SK-N-SH (cell line): ENCODE results near the gene CASZ1. TPM values are rescaled to one million over a fixed set of nuclear protein-coding genes. Genes with fewer than 3 reads are reported as not detected.

Source experiments
- CTCF ChIA-PET: fragments of 300-600, 350-600 bp; formaldehyde crosslinking; extraction: SDS; loops from one replicate; lab custom pipeline; 2021; lab: Yijun Ruan, JAX
- POLR2A ChIA-PET: fragments of 350-600 bp; sonication (Branson Sonifier 250); formaldehyde crosslinking; extraction: SDS; loops from one replicate; lab custom pipeline; 2020; ENCODE audit warnings: antibody characterized with exemption, inconsistent platforms; lab: Yijun Ruan, JAX
- DNase-seq: peaks from one replicate; pipeline ENCODE4 v3.0.0; 2012
- H2AFZ ChIP-seq: fragments of 200-600 bp; sonication (generic); 2 replicates; pipeline ENCODE4 v1.8.1; 2016; ENCODE audit warnings: antibody characterized with exemption, mild to moderate bottlenecking, low read depth
- H3F3A ChIP-seq: fragments of 200-600 bp; sonication (generic); replicated peaks from 2 replicates; pipeline ENCODE3; 2016; ENCODE audit warnings: antibody characterized with exemption, mild to moderate bottlenecking; ENCODE audit not compliant: insufficient read depth
- H3K27ac ChIP-seq, 2 experiments: fragments of 200-500 bp in 1 of 2; fragments of 200-600 bp in 1 of 2; sonication (Bioruptor generic) in 1 of 2; sonication (generic), shearing (Covaris generic) in 1 of 2; 2 replicates each; pipeline versions ENCODE4 v1.5.1 to v1.6.1; 2014 to 2016; ENCODE audit warnings: low read depth in 2 of 2, inconsistent platforms in 1 of 2, low read length in 1 of 2, mild to moderate bottlenecking in 1 of 2, mixed read lengths in 1 of 2
- H3K27me3 ChIP-seq: fragments of 200-600 bp; sonication (generic), shearing (Covaris generic); 2 replicates; pipeline ENCODE4 v1.6.1; 2016; ENCODE audit warnings: mixed run types; ENCODE audit not compliant: insufficient read depth
- H3K36me3 ChIP-seq, 2 experiments: fragments of 200-500 bp in 1 of 2; fragments of 200-600 bp in 1 of 2; sonication (Bioruptor generic) in 1 of 2; sonication (generic) in 1 of 2; replicated peaks in 1 of 2; 2 replicates each; pipeline versions ENCODE3 to v1.5.1; 2014 to 2016; ENCODE audit warnings: low read length in 1 of 2, mild to moderate bottlenecking in 1 of 2; ENCODE audit not compliant: insufficient read depth in 2 of 2, control insufficient read depth in 1 of 2
- H3K4me1 ChIP-seq, 2 experiments: fragments of 200-500 bp in 1 of 2; fragments of 200-600 bp in 1 of 2; sonication (Bioruptor generic) in 1 of 2; sonication (generic), shearing (Covaris generic) in 1 of 2; 2 replicates each; pipeline versions ENCODE4 v1.5.1 to v1.6.1; 2014 to 2016; ENCODE audit warnings: low read depth in 1 of 2, low read length in 1 of 2, mixed run types in 1 of 2; ENCODE audit not compliant: insufficient read depth in 2 of 2, control insufficient read depth in 1 of 2
- H3K4me2 ChIP-seq: fragments of 200-600 bp; sonication (generic), shearing (Covaris generic); 2 replicates; pipeline ENCODE4 v1.6.1; 2017; ENCODE audit warnings: mixed run types
- H3K4me3 ChIP-seq, 2 experiments: fragments of 200-500 bp in 1 of 2; fragments of 200-600 bp in 1 of 2; sonication (Bioruptor generic) in 1 of 2; sonication (generic), shearing (Covaris generic) in 1 of 2; 2 replicates each; pipeline versions ENCODE4 v1.5.1 to v1.8.1; 2014 to 2016; ENCODE audit warnings: low read depth in 2 of 2, inconsistent platforms in 1 of 2, low read length in 1 of 2, mild to moderate bottlenecking in 1 of 2, mixed read lengths in 1 of 2, moderate library complexity in 1 of 2
- H3K79me2 ChIP-seq: fragments of 200-600 bp; sonication (generic); 2 replicates; pipeline ENCODE4 v1.8.1; 2017; ENCODE audit warnings: mild to moderate bottlenecking; ENCODE audit not compliant: insufficient read depth
- H3K9ac ChIP-seq: fragments of 200-600 bp; sonication (generic); 2 replicates; pipeline ENCODE4 v1.6.1; 2017; ENCODE audit warnings: mixed run types
- H3K9me2 ChIP-seq: fragments of 200-600 bp; sonication (generic); 2 replicates; pipeline ENCODE4 v1.6.1; 2017; ENCODE audit warnings: mixed run types
- H3K9me3 ChIP-seq: fragments of 200-600 bp; sonication (generic); 2 replicates; pipeline ENCODE4 v1.6.1; 2017; ENCODE audit warnings: mixed run types, mild to moderate bottlenecking, moderate library complexity
- H4K20me1 ChIP-seq: fragments of 200-600 bp; sonication (generic); 2 replicates; pipeline ENCODE4 v1.6.1; 2017; ENCODE audit warnings: mild to moderate bottlenecking, mixed run types; ENCODE audit not compliant: insufficient read depth
- CHD2 ChIP-seq: fragments of 150-350 bp; IDR thresholded peaks from 2 replicates; pipeline ENCODE4 v1.6.1; 2018; ENCODE audit warnings: low read length; ENCODE audit not compliant: partially characterized antibody
- FOSL2 ChIP-seq: IDR thresholded peaks from 2 replicates; pipeline ENCODE4 v1.4.0; 2012; ENCODE audit warnings: low read depth, mild to moderate bottlenecking, moderate library complexity, borderline replicate concordance
- GABPA ChIP-seq: IDR thresholded peaks from 2 replicates; pipeline ENCODE4 v1.4.0; 2012; ENCODE audit warnings: low read depth, mild to moderate bottlenecking
- MXI1 ChIP-seq: IDR thresholded peaks from 2 replicates; pipeline ENCODE4 v1.6.1; 2012; ENCODE audit warnings: mild to moderate bottlenecking, low read depth, low read length, improper control_type of control experiment
- NFIC ChIP-seq: IDR thresholded peaks from 2 replicates; pipeline ENCODE4 v1.4.0; 2012; ENCODE audit warnings: borderline replicate concordance
- RAD21 ChIP-seq: IDR thresholded peaks from 2 replicates; pipeline ENCODE4 v1.6.1; 2012; ENCODE audit warnings: mild to moderate bottlenecking, low read length
- SIN3A ChIP-seq: IDR thresholded peaks from 2 replicates; pipeline ENCODE4 v1.6.1; 2012; ENCODE audit warnings: low read depth, mild to moderate bottlenecking, low read length, moderate library complexity, borderline replicate concordance
- TAF1 ChIP-seq: IDR thresholded peaks from 2 replicates; pipeline ENCODE4 v1.6.1; 2012; ENCODE audit warnings: low read depth, mild to moderate bottlenecking, low read length, moderate library complexity, borderline replicate concordance
- TEAD4 ChIP-seq: IDR thresholded peaks from 2 replicates; pipeline ENCODE4 v1.4.0; 2012; ENCODE audit warnings: mild to moderate bottlenecking, borderline replicate concordance; ENCODE audit not compliant: insufficient read depth
- YY1 ChIP-seq: IDR thresholded peaks from 2 replicates; pipeline ENCODE4 v1.4.0; 2012; ENCODE audit warnings: low read depth, mild to moderate bottlenecking
- WGBS: methylation state at CpG from one replicate; pipeline ENCODE4 v1.1.6; 2017; ENCODE audit warnings: low lambda C conversion rate; 5-methylcytosine and 5-hydroxymethylcytosine counted together
- polyA plus RNA-seq, 3 experiments: library from polyadenylated mRNA; depleted of rRNA; stranded (reverse); fragments of >200 nt; gene quantifications; 2 replicates each; pipeline ENCODE4 v1.2.3, GENCODE V29; 2012
- TF ChIP-seq, protein P1 (sequence below): IDR thresholded peaks from 2 replicates; pipeline ENCODE4 v1.6.1; 2012; ENCODE audit warnings: mild to moderate bottlenecking, low read depth, low read length, moderate library complexity
- TF ChIP-seq, protein P2 (sequence below): IDR thresholded peaks from 2 replicates; pipeline ENCODE4 v1.4.0; 2012; ENCODE audit warnings: low read depth, borderline replicate concordance
- TF ChIP-seq, protein P3 (sequence below): IDR thresholded peaks from 2 replicates; pipeline ENCODE4; 2012
- TF ChIP-seq, protein P4 (sequence below): fragments of 150-350 bp; IDR thresholded peaks from 2 replicates; pipeline ENCODE4 v1.6.1; 2016; ENCODE audit warnings: mild to moderate bottlenecking, low read depth, low read length
- TF ChIP-seq, protein P5 (sequence below): fragments of 200-600 bp; sonication (generic); IDR thresholded peaks from 2 replicates; pipeline ENCODE4 v1.6.1; 2017; ENCODE audit warnings: antibody characterized with exemption, mild to moderate bottlenecking, moderate library complexity

The CASZ1 gene
- polyA plus RNA-seq, 1 of the 3 experiments (the other 2 are of a cell fraction): 0.51 TPM

DNA sequence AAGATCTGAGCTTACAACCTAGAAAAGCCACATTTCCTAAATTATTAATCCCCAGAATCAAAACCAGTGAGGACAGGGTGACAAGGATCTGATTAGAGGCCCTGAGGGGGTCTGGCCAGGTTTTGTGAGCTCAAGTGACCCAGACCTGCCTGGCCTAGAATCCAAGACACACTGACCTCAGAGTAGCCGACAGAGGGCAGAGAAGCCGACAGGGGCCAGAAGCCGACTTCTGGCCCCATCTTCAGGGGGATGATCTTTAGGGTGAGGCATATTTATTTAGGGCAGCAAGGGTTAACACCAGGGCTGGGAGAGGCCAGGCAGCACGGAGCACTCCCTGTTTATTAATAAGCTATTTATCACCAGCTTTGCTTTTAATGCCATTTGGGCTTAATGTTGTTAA lies 45.3 kb downstream of the CASZ1 start:
- CTCF ChIA-PET: interaction anchor here (1.0 to 1.8 kb wide), 6 partner anchors 10 to 244 kb away, joined by 3 to 7 read pairs (median 4); no protein-coding TSS in a partner anchor
- no peaks in the 10 kb centered on the region for H4K20me1 ChIP-seq
- H3K9me3 ChIP-seq: no peaks in the 10 kb centered on the region
- H3K9ac ChIP-seq: no peak overlapping the region
- no peaks in the 10 kb centered on the region for H3K79me2 ChIP-seq
- no peaks in the 10 kb centered on the region for H3K9me2 ChIP-seq
- POLR2A ChIA-PET: interaction anchor here (0.6 to 0.9 kb wide), 2 partner anchors 16 to 274 kb away, joined by 3 read pairs; no protein-coding TSS in a partner anchor
- DNase-seq: no peak
- TF ChIP-seq, protein P1, sequence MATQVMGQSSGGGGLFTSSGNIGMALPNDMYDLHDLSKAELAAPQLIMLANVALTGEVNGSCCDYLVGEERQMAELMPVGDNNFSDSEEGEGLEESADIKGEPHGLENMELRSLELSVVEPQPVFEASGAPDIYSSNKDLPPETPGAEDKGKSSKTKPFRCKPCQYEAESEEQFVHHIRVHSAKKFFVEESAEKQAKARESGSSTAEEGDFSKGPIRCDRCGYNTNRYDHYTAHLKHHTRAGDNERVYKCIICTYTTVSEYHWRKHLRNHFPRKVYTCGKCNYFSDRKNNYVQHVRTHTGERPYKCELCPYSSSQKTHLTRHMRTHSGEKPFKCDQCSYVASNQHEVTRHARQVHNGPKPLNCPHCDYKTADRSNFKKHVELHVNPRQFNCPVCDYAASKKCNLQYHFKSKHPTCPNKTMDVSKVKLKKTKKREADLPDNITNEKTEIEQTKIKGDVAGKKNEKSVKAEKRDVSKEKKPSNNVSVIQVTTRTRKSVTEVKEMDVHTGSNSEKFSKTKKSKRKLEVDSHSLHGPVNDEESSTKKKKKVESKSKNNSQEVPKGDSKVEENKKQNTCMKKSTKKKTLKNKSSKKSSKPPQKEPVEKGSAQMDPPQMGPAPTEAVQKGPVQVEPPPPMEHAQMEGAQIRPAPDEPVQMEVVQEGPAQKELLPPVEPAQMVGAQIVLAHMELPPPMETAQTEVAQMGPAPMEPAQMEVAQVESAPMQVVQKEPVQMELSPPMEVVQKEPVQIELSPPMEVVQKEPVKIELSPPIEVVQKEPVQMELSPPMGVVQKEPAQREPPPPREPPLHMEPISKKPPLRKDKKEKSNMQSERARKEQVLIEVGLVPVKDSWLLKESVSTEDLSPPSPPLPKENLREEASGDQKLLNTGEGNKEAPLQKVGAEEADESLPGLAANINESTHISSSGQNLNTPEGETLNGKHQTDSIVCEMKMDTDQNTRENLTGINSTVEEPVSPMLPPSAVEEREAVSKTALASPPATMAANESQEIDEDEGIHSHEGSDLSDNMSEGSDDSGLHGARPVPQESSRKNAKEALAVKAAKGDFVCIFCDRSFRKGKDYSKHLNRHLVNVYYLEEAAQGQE: no peak
- TF ChIP-seq, protein P2, sequence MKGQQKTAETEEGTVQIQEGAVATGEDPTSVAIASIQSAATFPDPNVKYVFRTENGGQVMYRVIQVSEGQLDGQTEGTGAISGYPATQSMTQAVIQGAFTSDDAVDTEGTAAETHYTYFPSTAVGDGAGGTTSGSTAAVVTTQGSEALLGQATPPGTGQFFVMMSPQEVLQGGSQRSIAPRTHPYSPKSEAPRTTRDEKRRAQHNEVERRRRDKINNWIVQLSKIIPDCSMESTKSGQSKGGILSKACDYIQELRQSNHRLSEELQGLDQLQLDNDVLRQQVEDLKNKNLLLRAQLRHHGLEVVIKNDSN: no peak
- TF ChIP-seq GABPA (no peak), TAF1 (no peak), TEAD4 (no peak), YY1 (no peak), NFIC (no peak), CHD2 (no peak), FOSL2 (no peak), SIN3A (no peak), RAD21 (no peak), MXI1 (no peak)
- TF ChIP-seq, protein P3, sequence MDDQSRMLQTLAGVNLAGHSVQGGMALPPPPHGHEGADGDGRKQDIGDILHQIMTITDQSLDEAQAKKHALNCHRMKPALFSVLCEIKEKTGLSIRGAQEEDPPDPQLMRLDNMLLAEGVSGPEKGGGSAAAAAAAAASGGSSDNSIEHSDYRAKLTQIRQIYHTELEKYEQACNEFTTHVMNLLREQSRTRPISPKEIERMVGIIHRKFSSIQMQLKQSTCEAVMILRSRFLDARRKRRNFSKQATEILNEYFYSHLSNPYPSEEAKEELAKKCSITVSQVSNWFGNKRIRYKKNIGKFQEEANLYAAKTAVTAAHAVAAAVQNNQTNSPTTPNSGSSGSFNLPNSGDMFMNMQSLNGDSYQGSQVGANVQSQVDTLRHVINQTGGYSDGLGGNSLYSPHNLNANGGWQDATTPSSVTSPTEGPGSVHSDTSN: no peak
- TF ChIP-seq, protein P4, sequence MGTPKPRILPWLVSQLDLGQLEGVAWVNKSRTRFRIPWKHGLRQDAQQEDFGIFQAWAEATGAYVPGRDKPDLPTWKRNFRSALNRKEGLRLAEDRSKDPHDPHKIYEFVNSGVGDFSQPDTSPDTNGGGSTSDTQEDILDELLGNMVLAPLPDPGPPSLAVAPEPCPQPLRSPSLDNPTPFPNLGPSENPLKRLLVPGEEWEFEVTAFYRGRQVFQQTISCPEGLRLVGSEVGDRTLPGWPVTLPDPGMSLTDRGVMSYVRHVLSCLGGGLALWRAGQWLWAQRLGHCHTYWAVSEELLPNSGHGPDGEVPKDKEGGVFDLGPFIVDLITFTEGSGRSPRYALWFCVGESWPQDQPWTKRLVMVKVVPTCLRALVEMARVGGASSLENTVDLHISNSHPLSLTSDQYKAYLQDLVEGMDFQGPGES: no peak
- TF ChIP-seq, protein P5, sequence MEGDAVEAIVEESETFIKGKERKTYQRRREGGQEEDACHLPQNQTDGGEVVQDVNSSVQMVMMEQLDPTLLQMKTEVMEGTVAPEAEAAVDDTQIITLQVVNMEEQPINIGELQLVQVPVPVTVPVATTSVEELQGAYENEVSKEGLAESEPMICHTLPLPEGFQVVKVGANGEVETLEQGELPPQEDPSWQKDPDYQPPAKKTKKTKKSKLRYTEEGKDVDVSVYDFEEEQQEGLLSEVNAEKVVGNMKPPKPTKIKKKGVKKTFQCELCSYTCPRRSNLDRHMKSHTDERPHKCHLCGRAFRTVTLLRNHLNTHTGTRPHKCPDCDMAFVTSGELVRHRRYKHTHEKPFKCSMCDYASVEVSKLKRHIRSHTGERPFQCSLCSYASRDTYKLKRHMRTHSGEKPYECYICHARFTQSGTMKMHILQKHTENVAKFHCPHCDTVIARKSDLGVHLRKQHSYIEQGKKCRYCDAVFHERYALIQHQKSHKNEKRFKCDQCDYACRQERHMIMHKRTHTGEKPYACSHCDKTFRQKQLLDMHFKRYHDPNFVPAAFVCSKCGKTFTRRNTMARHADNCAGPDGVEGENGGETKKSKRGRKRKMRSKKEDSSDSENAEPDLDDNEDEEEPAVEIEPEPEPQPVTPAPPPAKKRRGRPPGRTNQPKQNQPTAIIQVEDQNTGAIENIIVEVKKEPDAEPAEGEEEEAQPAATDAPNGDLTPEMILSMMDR: no peak
- H3K4me1 ChIP-seq: peaks cover 0 to 20% of the 10 kb centered on the region in 2 experiments; a peak in 1 of 4 replicates
- no peak overlapping the region for H3K4me3 ChIP-seq
- H3K27ac ChIP-seq: no peak overlapping the region
- 38% methylated on average over 2 of the region's 4 CpGs for WGBS
- no peak overlapping the region for H2AFZ ChIP-seq
- no peaks in the 10 kb centered on the region for H3K27me3 ChIP-seq
- H3F3A ChIP-seq: no peaks in the 10 kb centered on the region
- no peaks in the 10 kb centered on the region for H3K36me3 ChIP-seq
- no peak overlapping the region for H3K4me2 ChIP-seq
